GM12801 (cell line): ENCODE data around the gene REG4.

Experiments
- CTCF ChIP-seq: IDR thresholded peaks from one replicate; pipeline ENCODE4 v1.5.1; 2011; ENCODE audit warnings: control low read depth; ENCODE audit not compliant: insufficient read length; ENCODE audit errors: extremely low read depth

REG4 gene

GRCh38 chr1:119764220-119764619 is 47.0 kb downstream of the REG4 start:
- TF ChIP-seq CTCF, result no peak

DNA sequence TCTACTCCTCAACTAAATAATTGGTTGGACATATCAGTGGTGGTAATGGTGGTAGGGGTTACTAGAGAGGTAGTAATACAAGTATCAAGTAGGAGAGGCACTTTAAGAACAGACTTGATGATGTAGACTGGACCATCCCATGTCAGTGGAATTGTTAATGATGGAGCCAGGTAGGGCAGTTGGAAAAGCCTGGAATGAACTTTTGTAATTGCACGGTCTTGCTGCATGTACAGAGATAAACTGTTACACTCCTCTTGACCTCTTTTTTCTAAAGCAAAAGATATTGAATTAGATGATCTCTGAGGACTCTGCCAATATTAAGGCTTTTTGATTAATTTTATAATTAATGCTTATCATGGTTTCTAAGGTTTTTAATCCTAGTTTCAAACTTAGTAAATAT is 48.3 kb downstream of the REG4 start:
- TF ChIP-seq CTCF, result no peak

- no peak for TF ChIP-seq CTCF
Measured at GRCh38 chr1:119762409-119762808, 48.9 kb downstream of the REG4 start.

- TF ChIP-seq CTCF, result no peak
Measured at GRCh38 chr1:119758584-119758983, 52.7 kb downstream of the REG4 start.

- TF ChIP-seq CTCF, result no peak
Measured at GRCh38 chr1:119752592-119752991, 58.7 kb downstream of the REG4 start.

DNA sequence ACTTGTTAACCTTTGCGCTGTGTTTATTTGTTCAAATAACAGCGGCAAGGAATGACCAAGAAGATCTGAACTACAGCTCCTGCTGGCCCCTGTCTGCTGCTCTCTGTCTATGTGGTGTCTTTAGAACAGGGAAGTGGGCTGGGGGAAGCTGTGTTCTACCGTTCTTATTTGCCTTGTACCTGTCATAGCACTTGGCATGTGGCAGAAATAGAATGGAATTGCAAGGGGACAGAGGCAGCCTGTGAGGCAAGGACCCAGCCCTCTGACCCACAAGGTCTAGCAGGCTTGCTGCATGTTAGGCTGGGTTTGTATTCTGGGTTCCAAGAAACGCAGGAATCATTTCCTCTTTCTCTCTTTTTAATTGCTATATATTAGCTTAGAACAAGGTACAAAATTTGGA is 63.2 kb downstream of the REG4 start:
- no peak for TF ChIP-seq CTCF

- TF ChIP-seq CTCF, result no peak
Measured at GRCh38 chr1:119747451-119747850, 63.8 kb downstream of the REG4 start.

GRCh38 chr1:119745034-119745433 is 66.2 kb downstream of the REG4 start:
- no peak for TF ChIP-seq CTCF
